Neural crest cell (in vitro differentiated cells): ENCODE measurements around the gene TBC1D24. TPM values are rescaled to one million over a fixed set of nuclear protein-coding genes. Genes with fewer than 3 reads are reported as not detected.
"Not testable (repeated sequence)": the region's sequence is repeated elsewhere in the genome, so short reads cannot be mapped to it uniquely, and the experiment has no call there.

Experiments
- DNase-seq: peaks from one replicate; pipeline ENCODE4 v3.0.0; 2021; ENCODE audit warnings: low read depth, mixed read lengths, low spot score
- H3K27ac Mint-ChIP-seq: one replicate; pipeline ENCODE4 v1.8.0; 2021; ENCODE audit warnings: mild to moderate bottlenecking, mixed read lengths; ENCODE audit not compliant: unreplicated experiment
- H3K27me3 Mint-ChIP-seq: 2 replicates; pipeline ENCODE4 v1.8.0; 2021; ENCODE audit warnings: low read depth, mild to moderate bottlenecking, mixed read lengths
- H3K36me3 Mint-ChIP-seq: 2 replicates; pipeline ENCODE4 v1.8.0; 2021; ENCODE audit warnings: low read depth, mild to moderate bottlenecking, mixed read lengths
- H3K4me1 Mint-ChIP-seq: 2 replicates; pipeline ENCODE4 v1.8.0; 2021; ENCODE audit warnings: mixed read lengths
- H3K4me3 Mint-ChIP-seq: one replicate; pipeline ENCODE4 v1.8.0; 2021; ENCODE audit warnings: mild to moderate bottlenecking, mixed read lengths
- H3K9me3 Mint-ChIP-seq: 2 replicates; pipeline ENCODE4 v1.8.0; 2021; ENCODE audit warnings: mixed read lengths
- total RNA-seq: library from RNA; stranded (reverse); gene quantifications from 2 replicates; pipeline ENCODE4 v1.2.1, GENCODE V29; 2021
- TF ChIP-seq, protein P1 (sequence below): fragments of 200-600 bp; sonication (generic); conservative IDR thresholded peaks from 2 replicates; pipeline ENCODE4 v1.5.0; 2021; ENCODE audit warnings: antibody characterized with exemption, mild to moderate bottlenecking

Gene TBC1D24
- total RNA-seq, 1 donor from 2014 or later: 30.0 TPM

DNA sequence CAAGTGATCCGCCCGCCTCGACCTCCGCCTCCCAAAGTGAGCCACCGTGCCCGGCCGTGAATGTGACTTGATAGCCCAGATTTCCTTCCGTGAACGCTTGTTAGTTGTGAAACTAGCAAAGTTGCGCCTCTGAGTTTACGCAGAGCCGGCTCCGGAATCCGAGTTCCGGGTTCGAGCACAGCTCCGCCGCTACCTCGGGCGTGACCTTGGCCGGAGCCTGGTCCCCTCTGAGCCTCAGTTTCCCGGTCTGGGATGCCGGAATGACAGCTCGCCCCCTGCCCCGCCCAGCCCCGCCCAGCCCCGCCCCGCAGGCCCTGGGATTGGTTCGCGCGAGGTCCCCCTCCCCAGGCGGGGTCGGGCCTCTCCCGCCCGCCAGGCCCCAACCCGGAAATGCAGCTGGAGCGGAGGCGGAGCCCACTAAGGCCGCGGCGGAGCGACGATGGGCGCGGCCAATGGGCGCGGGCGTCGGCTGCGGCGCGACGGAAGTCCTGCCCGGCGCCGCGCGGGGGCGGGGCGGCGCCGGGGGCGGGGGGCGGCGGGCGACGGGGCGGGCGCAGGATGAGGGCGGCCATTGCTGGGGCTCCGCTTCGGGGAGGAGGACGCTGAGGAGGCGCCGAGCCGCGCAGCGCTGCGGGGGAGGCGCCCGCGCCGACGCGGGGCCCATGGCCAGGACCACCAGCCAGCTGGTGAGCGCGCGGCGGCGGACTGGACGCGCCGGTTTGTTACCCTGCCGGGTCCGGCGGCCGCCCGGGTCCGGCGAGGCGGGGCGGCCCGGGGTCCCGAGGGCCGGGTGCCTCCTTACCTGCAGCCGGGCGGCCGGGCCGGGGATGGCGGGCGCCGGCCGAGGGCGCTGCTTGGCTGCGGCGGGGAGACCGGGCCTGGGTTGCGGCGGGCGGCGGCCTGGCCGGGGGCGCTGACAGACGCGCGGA lies 62.8 kb downstream of the TBC1D24 start, which contains the start of gene PDPK1:
Gene PDPK1 (plus strand): TSS at position 571 of the 929 bp plus-strand sequence. CDS start 92 bp downstream, at position 663.
- H3K27ac Mint-ChIP-seq: peak within 1 kb of the TSS; percentile 84
- H3K36me3 Mint-ChIP-seq: no peaks in the 10 kb centered on the region
- no peaks in the 10 kb centered on the region for H3K9me3 Mint-ChIP-seq
- TF ChIP-seq, protein P1, sequence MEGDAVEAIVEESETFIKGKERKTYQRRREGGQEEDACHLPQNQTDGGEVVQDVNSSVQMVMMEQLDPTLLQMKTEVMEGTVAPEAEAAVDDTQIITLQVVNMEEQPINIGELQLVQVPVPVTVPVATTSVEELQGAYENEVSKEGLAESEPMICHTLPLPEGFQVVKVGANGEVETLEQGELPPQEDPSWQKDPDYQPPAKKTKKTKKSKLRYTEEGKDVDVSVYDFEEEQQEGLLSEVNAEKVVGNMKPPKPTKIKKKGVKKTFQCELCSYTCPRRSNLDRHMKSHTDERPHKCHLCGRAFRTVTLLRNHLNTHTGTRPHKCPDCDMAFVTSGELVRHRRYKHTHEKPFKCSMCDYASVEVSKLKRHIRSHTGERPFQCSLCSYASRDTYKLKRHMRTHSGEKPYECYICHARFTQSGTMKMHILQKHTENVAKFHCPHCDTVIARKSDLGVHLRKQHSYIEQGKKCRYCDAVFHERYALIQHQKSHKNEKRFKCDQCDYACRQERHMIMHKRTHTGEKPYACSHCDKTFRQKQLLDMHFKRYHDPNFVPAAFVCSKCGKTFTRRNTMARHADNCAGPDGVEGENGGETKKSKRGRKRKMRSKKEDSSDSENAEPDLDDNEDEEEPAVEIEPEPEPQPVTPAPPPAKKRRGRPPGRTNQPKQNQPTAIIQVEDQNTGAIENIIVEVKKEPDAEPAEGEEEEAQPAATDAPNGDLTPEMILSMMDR: no peak
- peak; percentile 78 for DNase-seq
- H3K4me1 Mint-ChIP-seq: peaks cover 48% of the 10 kb centered on the region
- H3K4me3 Mint-ChIP-seq: peak within 1 kb of the TSS; percentile 90
- H3K27me3 Mint-ChIP-seq: peaks cover 15% of the 10 kb centered on the region

DNA sequence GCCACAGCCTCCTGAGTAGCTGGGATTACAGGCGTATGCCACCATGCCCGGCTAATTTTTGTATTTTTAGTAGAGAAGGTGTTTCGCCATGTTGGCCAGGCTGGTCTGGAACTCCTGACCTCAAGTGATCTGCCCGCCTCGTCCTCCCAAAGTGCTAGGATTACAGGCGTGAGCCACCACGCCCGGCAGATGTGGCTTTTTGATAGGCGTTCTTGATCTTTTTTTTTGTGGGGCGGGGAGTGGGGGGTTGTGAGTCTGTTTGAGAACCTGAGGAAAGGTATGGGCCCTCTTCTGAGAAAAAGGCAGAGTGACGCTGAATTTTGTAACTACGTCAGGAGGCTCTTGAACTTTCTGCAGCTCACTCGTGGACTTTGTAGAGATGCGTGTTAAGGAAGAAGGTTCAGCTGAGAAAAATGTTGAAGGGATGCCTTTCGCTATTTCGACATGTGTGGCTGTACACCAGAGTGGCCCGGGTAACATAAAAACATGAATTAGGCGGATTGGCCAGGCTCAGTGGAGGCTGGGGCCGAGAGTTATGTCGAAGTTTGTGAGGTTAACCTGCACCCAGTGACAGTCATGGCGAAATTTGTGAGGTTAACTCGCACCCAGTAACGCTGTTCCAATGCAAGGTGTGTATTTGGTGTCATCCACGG lies 64.4 kb downstream of the TBC1D24 start:
- H3K27ac Mint-ChIP-seq, H3K36me3 Mint-ChIP-seq, H3K9me3 Mint-ChIP-seq, H3K27me3 Mint-ChIP-seq, DNase-seq: not testable (repeated sequence)
- Mint-ChIP-seq H3K4me1 (peaks cover 40% of the 10 kb centered on the region), H3K4me3 (peak overlapping the region; percentile 81)

DNA sequence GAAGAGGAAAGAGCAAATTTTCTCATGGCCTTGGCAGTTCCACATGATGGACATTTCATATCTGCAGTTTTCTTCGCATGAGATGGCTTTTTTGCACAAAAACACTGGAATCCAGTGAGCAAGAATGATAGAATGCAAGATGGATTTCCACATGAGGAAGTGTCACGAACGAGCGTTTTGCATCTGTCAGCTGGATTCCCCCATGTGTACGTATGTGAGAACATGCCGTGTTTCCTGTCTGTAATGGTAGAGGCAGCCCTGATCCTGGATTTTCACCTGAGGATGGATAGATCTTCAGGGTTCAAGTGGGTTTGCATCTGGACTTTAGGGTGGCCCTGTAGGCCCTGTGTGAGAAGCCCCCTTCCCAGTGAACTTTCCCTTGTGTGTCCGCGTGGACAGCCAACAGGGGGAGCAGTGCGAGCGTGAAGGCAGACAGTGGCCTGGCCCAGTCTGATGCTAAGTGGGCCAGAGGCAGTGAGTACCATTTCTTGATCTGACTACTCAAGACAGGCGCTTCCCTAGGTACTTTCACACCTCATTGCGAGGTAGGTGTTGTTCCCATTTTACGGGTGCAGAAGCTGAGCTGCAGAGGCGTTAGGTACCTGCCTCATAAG lies 65.0 kb downstream of the TBC1D24 start:
- H3K36me3 Mint-ChIP-seq, H3K9me3 Mint-ChIP-seq, H3K27me3 Mint-ChIP-seq, DNase-seq, H3K27ac Mint-ChIP-seq: not testable (repeated sequence)
- TF ChIP-seq, protein P1: peak; percentile 60
- peak overlapping the region; percentile 81 for H3K4me3 Mint-ChIP-seq
- H3K4me1 Mint-ChIP-seq: peaks cover 38% of the 10 kb centered on the region

DNA sequence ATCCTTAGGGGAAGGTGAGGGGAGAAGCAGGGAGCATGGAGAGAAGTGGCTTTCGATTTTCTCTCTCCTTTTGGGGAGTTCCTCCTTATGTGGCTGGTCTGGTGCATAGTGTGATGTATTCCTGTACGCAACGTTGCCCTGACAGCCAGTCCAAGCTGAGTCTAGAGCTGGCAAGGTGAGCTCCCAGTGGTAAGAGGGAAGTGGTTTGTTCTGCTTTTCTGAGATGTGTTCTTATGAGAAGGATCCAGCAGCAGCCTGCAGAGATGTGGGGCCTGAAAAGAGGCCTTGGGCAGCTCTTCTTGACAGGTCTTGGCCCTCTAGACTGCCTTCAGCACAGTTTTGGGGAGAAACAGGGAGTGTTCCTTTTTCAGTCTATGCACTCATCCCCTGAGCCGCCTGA lies 66.0 kb downstream of the TBC1D24 start:
- not testable (repeated sequence) for H3K27me3 Mint-ChIP-seq, H3K9me3 Mint-ChIP-seq, H3K27ac Mint-ChIP-seq, H3K36me3 Mint-ChIP-seq, DNase-seq
- H3K4me1 Mint-ChIP-seq: peaks cover 33% of the 10 kb centered on the region
- peak overlapping the region; percentile 38 for H3K4me3 Mint-ChIP-seq

DNA sequence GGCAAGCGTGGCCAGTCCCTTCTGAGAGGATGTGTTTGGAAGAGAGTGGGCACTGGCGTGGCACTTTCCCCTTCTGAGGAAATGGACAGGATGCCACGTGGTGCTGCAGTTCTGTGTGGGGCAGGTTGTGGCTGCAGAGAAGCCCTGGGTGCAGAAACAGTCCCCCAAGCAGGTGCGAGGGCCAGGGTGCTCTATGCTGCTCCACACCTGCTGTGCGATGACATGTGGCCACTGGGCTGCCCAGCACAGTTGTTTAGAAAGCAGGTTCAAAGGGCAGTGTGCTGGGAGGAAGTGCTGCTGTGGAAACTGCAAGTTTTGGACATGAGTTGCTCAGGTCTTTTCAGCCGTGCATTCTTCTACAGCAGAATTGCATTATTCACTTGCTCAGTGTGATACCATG lies 66.5 kb downstream of the TBC1D24 start:
- not testable (repeated sequence) for H3K9me3 Mint-ChIP-seq, H3K27ac Mint-ChIP-seq, H3K36me3 Mint-ChIP-seq

DNA sequence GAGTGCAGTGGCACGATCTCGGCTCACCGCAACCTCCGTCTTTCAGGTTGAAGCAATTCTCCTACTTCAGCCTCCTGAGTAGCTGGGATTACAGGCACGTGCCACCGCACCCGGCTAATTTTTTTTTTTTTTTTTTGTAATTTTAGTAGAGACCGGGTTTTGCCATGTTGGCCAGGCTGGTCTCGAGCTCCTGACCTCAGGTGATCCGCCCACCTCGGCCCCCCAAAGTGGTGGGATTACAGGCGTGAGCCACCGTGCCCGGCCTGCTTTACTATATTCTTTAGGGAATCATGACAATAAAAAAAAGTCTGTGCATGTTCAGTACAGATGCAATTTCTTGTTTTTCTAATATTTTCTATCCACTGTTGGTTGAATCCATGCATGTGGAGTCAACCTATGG lies 68.8 kb downstream of the TBC1D24 start:
- H3K36me3 Mint-ChIP-seq: not testable (repeated sequence)
- H3K27ac Mint-ChIP-seq: peak overlapping the region; percentile 72

More for the DNA sequence above, 66.5 kb downstream of the TBC1D24 start:
- not testable (repeated sequence) for DNase-seq, H3K4me3 Mint-ChIP-seq, H3K27me3 Mint-ChIP-seq
- peaks cover 28% of the 10 kb centered on the region for H3K4me1 Mint-ChIP-seq

DNA sequence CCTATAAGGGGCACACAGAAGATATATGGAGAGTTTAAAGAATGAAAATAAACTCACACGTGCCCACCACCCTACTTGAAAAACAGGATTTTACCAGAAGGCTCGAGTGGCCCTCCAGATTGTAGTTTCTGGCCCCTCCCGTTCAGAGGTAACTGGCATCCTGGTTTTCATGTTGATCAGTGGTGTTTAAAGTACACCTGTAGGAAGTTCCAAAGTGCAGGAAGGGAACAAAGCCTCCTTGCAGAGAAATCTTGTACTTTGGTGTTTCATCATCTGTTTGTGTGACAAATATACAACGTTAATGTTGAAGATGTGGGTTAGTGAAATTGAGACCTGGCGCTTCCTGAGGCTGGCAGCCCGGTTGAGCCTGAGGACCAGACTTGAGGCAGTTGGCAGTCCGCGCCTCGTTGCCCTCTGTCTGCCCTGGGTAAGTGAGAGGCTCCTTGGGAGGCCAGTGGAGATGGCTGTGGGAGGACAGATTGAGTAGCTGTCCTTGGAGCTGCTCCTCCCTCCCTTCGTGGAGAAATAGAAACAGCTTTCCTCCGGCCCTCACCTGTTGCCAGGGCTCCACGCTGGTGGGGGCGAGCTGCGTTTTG lies 75.5 kb downstream of the TBC1D24 start:
- not testable (repeated sequence) for H3K36me3 Mint-ChIP-seq, H3K9me3 Mint-ChIP-seq, H3K4me1 Mint-ChIP-seq, H3K27ac Mint-ChIP-seq, DNase-seq, H3K4me3 Mint-ChIP-seq, H3K27me3 Mint-ChIP-seq

More for the DNA sequence above, 68.8 kb downstream of the TBC1D24 start:
- not testable (repeated sequence) for H3K27me3 Mint-ChIP-seq, H3K9me3 Mint-ChIP-seq, H3K4me3 Mint-ChIP-seq, DNase-seq
- H3K4me1 Mint-ChIP-seq: peaks cover 17% of the 10 kb centered on the region
